Nephron (organoid): ENCODE data around the gene ALPI.

ENCODE experiments used
- H3K27ac Mint-ChIP-seq, 3 experiments: 2 replicates each; pipeline ENCODE4 v1.8.0; 2020; ENCODE audit warnings: mixed read lengths in 3 of 3, mild to moderate bottlenecking in 2 of 3, moderate library complexity in 1 of 3
- H3K27me3 Mint-ChIP-seq: 2 replicates; pipeline ENCODE4 v1.8.0; 2021; ENCODE audit warnings: low read depth, mild to moderate bottlenecking, moderate library complexity, mixed read lengths
- H3K36me3 Mint-ChIP-seq: 2 replicates; pipeline ENCODE4 v1.8.0; 2020; ENCODE audit warnings: low read depth, mixed read lengths
- H3K4me1 Mint-ChIP-seq: 2 replicates; pipeline ENCODE4 v1.8.0; 2020; ENCODE audit warnings: mixed read lengths
- H3K4me3 Mint-ChIP-seq, 3 experiments: 2 replicates each; pipeline ENCODE4 v1.8.0; 2020; ENCODE audit warnings: mild to moderate bottlenecking in 3 of 3, mixed read lengths in 3 of 3, moderate library complexity in 2 of 3
- H3K9me3 Mint-ChIP-seq: 2 replicates; pipeline ENCODE4 v1.8.0; 2020; ENCODE audit warnings: mixed read lengths
- CTCF ChIP-seq, 3 experiments: fragments of 200-600 bp; sonication (generic); IDR thresholded peaks; one replicate each; pipeline ENCODE4 v1.5.0; 2021; ENCODE audit warnings: antibody characterized with exemption in 3 of 3; ENCODE audit not compliant: unreplicated experiment in 3 of 3

Gene ALPI

GRCh38 chr2:232417489-232417888 is 38.5 kb upstream of the ALPI start:
- Mint-ChIP-seq H3K27me3 (peaks cover 95% of the 10 kb centered on the region), H3K27ac (no peak overlapping the region), H3K4me3 (no peak overlapping the region), H3K36me3 (peaks cover 4% of the 10 kb centered on the region), H3K4me1 (peaks cover 10% of the 10 kb centered on the region), H3K9me3 (peaks cover 8% of the 10 kb centered on the region)
- TF ChIP-seq CTCF (IDR thresholded peaks at IDR 0.05; ENCODE audit: unreplicated experiment in 3 of 3): no peak

- no peak overlapping the region for H3K27ac Mint-ChIP-seq
- peak overlapping the region; percentile 66 to 79 (median 71) for H3K4me3 Mint-ChIP-seq
- H3K9me3 Mint-ChIP-seq: peaks cover 13% of the 10 kb centered on the region
- H3K36me3 Mint-ChIP-seq: peaks cover 8% of the 10 kb centered on the region
- peaks cover 95% of the 10 kb centered on the region for H3K27me3 Mint-ChIP-seq
- TF ChIP-seq CTCF (IDR thresholded peaks at IDR 0.05; ENCODE audit: unreplicated experiment in 3 of 3): no peak
- peaks cover 10% of the 10 kb centered on the region for H3K4me1 Mint-ChIP-seq
Measured at GRCh38 chr2:232418056-232418455, 37.9 kb upstream of the ALPI start.

GRCh38 chr2:232418466-232419244 is 37.3 kb upstream of the ALPI start:
- Mint-ChIP-seq H3K4me3 (peak overlapping the region; percentile 69 to 79 (median 71)), H3K4me1 (peaks cover 10% of the 10 kb centered on the region), H3K9me3 (peaks cover 18% of the 10 kb centered on the region), H3K27me3 (peaks cover 95% of the 10 kb centered on the region), H3K27ac (no peak overlapping the region), H3K36me3 (peaks cover 8% of the 10 kb centered on the region)
- TF ChIP-seq CTCF (IDR thresholded peaks at IDR 0.05; ENCODE audit: unreplicated experiment in 3 of 3): no peak

- no peak for TF ChIP-seq CTCF (IDR thresholded peaks at IDR 0.05; ENCODE audit: unreplicated experiment in 3 of 3)
- Mint-ChIP-seq H3K36me3 (peaks cover 8% of the 10 kb centered on the region), H3K27me3 (peaks cover 95% of the 10 kb centered on the region), H3K4me1 (peaks cover 10% of the 10 kb centered on the region), H3K4me3 (peak overlapping the region; percentile 62 to 79 (median 69)), H3K9me3 (peaks cover 23% of the 10 kb centered on the region), H3K27ac (no peak overlapping the region)
Measured at GRCh38 chr2:232419245-232420072, 36.5 kb upstream of the ALPI start.

GRCh38 chr2:232420073-232420454 is 35.9 kb upstream of the ALPI start:
- no peak overlapping the region for H3K27ac Mint-ChIP-seq
- peaks cover 10% of the 10 kb centered on the region for H3K4me1 Mint-ChIP-seq
- H3K36me3 Mint-ChIP-seq: peaks cover 8% of the 10 kb centered on the region
- H3K9me3 Mint-ChIP-seq: peaks cover 23% of the 10 kb centered on the region
- no peak for TF ChIP-seq CTCF (IDR thresholded peaks at IDR 0.05; ENCODE audit: unreplicated experiment in 3 of 3)
- H3K27me3 Mint-ChIP-seq: peaks cover 95% of the 10 kb centered on the region
- peak overlapping the region in 2 of 3 experiments; percentile 23 to 40 for H3K4me3 Mint-ChIP-seq
